Stimulated activated CD4-positive, alpha-beta T cell treated with anti-CD3 and anti-CD28 coated beads, Interleukin-4, amount 100 ng/mL, for 1 hour (primary cell): ENCODE measurements around the gene GULP1.
"Not testable (repeated sequence)": the region's sequence is repeated elsewhere in the genome, so short reads cannot be mapped to it uniquely, and the experiment has no call there.

Experiments used
- DNase-seq: peaks from one replicate; pipeline ENCODE4 v3.0.0-alpha.2; 2020

The GULP1 gene

DNA sequence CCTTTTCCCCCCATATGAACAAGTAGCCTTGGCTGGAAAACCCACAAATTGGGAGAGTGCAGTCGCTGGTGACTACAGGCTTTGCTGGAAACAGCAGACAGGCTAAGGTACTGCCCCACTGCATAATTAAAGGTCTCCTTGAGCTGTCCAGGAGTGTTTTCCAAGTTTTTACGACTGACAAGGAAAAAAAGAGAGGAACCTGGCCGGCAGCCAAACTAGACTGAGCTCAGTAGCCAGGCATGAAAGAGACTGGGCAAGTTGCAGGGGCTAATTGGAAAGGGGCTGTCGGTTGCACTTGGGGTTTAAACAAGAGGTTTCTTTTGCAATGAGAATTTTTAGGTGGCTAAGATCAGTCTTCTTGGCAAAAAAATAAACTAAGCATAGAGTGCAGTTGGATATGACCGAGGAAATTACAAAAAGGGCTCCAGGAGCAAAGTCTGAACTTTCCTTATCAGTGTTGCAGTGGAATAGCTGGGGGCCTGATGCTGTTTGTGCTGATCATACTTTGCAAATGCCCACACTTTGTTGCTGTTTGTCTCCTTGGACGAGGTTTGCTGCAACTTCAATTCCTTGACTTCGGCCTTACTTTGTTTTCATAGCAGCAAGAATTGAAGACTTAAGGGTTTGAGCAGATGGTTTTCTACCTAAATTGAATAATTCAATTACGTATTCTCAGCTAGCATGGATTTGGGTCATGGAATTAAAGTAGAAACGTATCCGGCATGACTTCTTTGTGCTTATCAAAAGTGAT lies 2.1 kb downstream of the GULP1 start:
- DNase-seq = no peak

DNA sequence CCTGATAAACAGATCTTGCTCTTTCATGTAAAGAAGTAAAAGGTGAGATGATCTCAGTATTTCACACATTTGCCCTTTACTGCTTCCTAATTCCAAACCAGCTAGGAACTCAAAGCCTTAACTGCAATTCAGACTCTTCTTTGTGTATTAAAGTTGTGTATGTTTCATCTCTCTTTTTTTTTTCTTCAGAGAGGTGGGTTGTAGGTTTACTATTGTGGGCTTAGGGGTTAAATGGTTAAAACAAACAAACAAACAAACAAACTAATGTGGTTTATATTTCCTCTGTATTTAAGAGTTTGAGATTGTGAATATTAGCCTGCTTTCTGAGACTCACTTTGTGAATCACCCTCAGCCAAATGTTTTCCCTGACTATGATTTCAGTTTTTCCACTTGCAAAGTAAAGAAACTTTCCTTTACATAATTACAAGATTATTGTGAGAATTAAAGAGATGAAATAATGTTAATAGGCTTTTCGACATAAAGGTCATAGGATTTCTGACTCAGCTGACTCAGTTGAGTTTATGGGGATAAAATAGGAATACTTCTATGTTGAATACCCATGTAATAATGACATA lies 2.8 kb downstream of the GULP1 start:
- no peak for DNase-seq

DNA sequence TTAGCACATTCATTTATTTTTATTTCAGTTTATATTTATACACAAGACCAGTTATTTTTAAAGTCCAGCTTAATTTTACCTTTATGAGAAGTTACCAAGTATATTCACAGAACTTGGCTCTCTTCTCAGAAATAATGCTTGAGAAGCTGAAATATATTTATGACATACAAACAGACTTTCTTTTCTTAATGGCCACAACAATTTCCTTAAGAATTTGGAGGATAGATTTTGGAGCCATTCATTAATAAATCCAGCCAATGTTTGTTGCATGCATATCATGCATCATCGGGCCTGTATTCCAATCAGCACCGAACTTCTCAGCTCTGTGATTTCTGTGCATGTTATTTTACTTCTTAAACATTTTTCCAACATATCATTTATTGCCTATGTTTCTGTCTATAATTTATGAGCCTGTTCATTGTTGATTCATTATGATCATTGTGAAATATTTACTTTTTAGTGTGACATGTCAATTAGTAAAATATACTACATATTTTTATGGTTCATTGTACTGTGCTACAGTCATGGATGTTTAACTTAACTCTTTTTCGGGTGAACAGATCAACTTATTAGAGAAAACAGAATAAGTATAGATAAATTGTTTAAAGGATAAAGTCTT lies 3.5 kb downstream of the GULP1 start:
- no peak for DNase-seq

DNA sequence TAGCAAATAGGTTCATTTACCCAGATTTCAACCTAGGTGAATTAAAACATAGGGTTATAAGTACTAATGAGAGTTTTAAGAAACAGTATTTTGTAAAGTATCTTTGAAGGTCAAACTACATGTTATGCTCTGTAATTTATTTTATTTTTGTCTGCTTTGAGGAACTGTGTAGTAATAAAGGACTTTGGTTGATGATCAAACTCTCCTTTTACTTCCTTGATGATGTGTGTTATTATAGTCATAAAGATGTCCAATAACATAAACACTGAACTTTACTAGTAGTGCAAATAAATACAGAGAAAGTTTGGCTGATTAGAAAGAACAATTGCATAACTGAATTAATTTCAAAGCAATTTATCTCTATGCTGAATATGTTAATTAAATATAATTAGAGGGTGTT lies 6.3 kb downstream of the GULP1 start:
- DNase-seq = no peak

DNA sequence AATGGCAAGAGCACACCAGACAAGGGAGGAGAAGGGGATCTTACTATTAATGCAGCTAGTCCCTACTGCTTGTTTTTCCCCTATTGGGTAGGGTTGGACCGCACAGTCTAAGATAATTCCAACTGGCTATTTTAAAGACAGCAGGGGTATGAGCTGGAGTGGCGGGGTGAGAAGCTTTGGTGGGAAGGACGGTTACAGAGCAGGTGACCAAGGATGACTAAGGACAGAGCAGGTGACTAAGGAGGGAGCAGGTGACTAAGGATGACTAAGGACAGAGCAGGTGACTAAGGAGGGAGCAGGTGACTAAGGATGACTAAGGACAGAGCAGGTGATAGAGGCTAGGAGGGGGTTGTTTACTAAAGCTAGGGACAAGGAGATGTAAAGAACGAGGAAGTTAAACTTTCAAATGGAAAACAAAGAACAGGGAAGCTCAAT lies 7.3 kb downstream of the GULP1 start:
- DNase-seq = not testable (repeated sequence)

DNA sequence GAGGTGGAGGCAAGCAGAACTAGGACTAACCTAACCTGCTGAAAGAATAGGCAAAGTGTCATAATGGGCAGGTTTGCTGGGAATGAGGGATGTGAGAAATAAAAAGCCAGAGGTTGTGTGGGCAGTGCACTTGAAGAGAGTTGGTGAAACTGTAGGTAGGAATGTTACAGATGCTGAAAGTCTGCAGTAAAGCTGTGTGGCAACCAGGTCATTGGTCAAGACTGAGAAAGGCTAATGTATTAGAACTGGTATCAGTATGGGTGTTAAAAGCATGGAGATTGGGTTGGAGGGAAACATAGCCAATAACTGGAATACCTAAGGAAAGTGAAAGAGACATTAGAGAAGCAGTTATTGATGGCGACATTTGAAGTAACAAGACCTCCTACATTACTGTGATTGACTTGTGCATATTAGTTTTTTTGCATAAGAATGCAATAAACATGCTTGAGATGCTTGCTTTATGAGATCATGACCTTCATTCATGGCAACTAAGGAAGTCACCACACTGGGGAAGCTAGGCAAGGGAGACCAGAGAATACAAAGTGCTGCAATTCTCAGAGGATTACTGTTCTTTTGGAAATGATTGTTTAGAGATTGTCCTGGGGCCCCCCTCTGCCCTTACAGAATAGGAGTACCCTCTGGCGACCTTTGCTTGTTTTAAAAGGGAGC lies 11.8 kb downstream of the GULP1 start:
- DNase-seq = no peak

DNA sequence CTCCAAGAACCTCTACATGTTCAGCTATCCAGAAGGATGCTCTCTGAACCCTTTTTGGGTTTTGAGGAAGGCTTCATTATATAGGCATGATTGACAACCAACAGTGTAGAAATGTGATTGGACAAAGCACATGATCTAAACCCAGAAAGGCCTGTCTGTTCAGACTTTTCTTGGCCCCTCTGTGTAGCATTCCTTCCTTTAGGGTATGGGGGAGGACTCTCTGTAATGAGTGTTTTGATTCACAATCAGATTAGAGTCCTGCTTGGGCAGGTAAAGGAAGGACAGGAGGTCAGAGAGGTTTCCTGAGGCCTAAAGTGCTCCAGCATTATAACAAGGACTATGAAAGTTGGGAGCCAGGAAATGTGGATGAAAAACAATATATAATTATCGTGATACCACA lies 13.6 kb downstream of the GULP1 start:
- DNase-seq = no peak

DNA sequence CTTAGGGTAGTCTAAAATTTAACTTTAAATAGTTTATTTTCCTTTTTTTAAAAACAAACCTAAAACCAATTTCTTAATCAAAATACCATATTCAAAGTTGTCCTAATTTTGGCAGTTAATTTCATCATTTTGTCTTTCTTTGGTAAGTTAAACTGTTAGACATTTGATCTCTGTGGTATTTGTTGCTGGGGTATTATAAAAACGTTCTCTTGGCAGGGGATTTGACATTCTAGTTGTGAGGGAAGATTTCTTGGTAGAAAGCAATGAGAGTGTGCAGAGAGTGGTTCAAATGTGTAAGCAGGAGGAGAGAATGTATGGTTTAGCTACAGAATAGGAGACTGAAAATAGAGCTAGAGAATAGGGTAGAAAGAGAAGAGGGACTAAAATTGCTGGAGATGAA lies 14.6 kb downstream of the GULP1 start:
- DNase-seq = no peak

DNA sequence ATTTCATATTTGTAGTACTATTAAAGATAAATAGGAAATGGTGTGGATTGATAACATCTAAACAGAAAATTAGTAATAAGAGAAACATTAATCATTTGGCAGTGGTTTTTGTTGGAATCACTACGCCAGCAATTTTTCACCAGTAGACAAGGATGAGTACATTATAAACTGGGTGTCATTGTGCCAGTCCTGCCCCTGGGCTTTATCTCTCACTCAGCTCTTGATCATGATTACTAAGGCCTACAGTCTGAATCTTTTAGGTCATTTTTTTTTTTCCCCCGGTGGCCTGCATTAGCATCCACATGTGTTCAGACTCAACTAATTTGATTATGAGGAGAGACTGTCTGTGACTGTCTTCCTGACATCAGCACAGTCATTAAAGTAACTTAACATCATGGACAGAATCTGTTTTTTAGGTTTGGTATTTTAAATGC lies 16.2 kb downstream of the GULP1 start:
- no peak for DNase-seq

DNA sequence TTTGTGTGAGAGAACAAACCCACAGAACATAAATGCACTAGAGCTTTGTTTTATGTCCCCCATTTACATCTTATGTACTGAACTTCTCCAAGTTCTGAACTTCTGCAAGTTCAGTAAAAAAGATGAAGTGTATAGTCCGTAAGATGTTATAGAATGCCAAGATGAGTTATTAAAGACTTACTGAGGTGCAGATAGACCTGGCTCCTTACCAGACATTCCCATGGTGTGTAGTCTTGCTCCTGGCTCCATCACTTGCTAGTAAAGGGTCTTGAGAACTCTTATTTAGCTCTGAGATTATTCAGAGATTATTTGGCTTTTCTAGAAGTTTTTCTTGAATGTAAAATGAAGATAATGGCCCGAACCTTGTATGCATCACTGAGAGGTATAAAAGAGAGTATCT lies 16.8 kb downstream of the GULP1 start:
- DNase-seq = no peak

DNA sequence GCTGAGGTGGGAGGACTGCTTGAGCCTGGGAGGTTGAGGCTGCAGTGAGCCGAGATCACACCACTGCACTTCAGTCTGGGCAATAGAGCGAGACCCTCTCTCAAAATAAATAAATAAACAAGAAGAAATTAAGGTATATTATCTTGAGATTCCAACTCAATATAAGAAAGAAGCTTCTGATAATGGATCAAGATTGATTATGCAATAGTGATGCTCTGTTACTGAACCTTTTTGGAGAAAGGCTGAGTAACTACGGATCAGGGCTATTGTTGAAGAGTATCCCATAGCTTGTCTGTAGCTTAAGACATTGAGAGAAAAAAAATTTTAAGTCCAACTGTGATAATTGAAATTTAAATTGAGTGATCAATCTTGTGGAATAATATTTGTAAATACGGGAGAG lies 17.7 kb downstream of the GULP1 start:
- no peak for DNase-seq

DNA sequence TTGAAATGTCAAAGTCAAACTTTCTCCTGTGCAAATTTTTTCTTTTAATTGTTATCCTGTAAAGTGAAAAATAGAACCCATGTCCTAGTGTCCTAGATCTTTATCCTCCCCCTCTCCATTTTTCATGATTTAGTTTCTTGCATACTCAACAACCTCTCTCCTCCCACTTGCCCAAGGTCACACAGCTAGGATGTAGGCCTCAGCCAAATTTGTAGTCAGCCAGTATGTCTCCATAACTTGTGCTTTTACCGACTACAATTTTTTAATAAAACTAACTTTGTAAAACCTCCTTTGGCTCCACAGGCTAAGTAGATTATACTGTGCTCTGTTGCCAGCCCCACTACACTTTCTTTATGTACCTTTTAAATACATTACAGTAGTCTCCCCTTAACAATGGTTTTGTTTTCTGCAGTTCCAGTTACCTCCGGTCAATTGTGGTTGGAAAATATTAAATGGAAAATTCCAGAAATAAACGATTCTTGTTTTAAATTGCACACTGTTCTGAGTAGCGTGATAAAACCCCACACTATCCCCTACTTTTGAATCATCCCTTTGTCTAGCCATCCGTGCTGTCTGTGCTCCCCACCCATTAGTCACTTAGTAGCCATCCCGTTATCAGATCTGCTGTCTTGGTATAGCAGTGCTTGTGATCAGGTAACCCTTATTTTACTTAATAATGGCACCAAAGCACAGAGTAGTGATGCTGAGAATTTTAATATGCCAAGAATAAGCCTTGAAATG lies 22.8 kb downstream of the GULP1 start:
- no peak for DNase-seq

DNA sequence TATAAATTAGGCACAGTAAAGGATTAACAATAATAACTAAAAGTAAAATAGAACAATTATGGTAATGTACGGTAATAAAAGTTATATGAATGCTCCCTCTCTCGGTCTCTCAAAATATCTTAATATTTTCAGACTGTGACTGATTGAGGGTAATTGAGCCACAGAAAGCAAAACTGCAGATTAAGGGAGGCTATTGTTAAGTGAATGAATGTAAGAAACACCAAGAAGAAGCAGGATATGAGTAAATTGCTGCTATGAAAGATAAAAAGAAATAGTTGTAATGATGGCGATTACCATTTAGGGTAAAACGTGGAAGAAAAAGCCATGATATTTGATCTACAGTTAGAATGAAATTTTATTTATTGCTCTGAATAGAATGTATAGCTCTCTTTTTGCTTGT lies 24.1 kb downstream of the GULP1 start:
- no peak for DNase-seq

DNA sequence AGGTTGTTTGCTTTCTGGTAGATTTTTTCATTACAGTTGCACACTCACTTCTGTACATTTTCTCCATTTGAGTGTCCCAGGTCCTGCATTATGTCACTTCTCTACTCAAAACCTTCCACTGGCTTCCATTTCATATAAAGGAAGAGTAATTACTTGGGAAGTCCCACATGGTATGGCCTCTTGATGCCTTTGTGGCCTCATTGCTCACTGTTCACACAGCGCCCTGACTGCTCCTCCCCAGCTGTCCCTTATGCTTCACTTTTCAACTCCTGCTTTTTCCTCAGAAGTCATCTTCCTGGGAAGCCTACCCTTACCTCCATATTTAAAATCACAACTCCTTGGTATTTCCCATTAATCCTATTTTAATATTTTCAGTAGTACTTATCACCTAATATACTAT lies 24.7 kb downstream of the GULP1 start:
- no peak for DNase-seq

DNA sequence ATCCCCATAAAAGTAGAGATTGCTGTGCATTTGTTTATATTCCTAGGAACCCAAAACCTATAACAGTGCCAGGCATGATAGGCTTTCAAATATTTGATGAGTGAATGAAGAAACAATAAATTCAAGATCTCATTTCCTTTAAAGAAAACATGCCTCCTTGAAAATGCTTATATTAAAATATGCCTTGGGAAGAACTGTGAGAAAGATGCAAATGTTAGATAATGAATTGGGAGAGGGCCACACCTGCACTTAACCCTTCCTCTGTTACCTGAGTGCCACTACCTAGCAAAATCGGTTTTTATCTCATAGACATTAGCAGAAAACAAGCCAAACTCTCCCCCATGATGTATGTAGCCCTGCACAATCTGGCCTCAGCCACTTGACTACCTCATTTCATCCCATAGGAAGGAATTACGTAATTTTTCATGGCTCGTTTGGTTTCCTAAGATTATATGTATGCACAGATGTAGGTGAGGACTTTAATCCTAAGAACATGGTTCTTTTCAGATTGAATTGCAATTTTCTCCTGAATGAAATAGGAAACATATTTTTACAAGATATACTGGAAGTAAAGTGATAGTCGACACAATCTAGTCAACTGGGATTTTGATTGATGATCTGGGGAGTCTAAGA lies 25.2 kb downstream of the GULP1 start:
- no peak for DNase-seq

DNA sequence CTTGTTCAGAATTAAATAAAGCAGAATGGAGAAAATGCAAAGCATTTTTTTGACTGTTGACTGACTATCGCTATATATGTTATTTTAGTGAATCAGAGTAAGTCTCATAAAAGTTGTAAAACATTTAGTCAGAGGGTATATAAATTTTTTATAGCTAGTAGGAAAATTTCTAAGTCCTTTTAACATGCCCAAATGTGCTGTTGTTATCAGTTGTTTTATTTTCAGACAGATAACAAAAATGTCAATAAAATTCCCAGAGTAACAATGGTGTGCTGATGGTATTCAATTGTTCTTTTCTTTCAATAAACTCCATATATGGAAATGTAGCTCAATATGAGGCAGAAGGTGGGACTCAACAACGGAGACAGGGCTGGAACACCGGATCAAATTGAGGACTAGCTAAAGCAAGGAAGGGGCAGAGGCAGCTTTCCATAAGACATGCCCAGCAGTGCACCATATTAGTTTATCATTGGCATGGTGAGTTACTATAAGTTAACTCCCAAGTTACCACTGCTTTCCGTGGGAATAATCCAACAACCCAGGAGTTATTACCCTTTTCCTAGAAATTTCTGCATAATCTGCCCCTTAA lies 26.6 kb downstream of the GULP1 start:
- DNase-seq = no peak

DNA sequence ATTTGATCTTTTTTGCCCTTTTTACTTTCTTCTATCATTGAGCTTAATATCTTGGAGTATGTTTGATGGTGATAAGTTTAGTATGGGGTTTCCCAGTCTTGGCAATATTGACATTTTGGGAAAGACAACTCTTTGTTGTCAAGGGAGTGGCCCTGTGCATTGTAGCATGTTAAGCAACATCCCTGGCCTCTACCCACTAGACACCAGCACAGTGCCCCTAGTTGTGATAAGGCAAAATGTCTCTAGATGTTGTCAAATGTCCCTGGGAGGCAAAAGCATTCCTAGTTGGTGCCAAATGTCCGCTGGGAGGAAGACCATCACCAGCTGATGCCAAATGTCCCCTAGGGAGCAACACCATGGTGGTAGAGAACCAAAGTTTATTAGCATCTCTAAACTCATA lies 28.2 kb downstream of the GULP1 start:
- DNase-seq = no peak

DNA sequence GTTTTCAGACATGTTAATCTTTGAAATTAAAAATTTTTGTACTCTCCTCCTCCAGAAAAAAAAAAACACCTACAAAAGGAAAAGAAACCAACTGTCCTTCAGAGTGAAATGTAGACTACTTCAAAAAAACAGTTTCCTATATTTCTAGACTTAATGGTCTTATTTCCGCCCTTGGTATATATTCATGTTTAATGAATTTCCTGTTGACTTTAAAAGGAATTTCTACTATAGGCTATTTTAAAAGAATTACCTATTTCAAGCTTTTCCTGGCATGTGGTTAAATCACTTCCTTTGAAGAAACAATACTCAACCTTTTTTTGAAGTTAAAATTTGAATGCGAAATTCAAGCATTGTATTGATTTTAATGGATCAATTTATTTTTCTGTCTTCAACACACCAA lies 29.2 kb downstream of the GULP1 start:
- DNase-seq = no peak

DNA sequence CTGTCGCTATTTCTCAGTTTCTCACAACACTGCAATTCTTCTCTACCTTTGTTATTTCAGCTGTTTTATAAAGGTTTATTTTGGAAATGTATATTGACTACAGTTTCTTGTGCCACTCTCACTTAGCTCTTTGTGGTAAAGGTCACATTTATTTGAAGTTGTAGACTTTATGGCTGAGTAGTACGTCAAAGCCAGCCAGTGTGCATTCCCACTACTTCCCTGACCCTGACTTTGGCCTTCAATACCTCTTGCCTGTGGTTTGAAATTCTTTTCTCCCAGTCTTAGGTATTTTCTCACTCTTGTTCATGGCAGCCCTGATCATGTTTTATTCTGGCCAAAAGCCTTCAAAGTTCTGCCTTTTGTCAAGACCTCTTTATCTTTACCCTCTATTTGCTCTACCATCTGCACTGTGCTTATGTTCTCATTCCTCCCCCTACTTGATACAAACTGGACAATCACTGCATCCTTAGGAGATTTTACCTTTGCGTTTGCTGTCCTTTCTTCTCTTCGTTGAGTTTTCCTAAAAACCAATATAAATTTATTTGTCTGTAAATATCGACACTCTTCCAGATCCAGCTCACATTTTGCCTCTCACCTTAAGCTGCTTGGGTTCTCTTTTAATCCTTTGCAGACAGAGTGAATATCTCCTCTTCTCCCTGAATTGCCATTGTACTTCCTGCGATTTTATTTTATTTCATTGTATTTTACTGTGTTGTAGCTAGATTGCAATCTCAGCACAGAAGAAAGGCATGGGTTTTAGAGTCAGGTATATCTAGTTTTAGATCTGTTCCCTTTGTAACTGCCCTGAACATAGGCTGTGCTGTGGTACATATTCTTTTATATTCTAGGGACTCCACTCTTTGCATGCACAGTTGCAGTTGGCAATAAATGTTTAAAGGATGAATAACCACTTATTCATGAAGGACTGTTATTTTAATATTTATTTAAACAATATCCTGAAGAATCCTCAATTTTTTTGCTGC lies 31.2 kb downstream of the GULP1 start:
- DNase-seq = no peak

DNA sequence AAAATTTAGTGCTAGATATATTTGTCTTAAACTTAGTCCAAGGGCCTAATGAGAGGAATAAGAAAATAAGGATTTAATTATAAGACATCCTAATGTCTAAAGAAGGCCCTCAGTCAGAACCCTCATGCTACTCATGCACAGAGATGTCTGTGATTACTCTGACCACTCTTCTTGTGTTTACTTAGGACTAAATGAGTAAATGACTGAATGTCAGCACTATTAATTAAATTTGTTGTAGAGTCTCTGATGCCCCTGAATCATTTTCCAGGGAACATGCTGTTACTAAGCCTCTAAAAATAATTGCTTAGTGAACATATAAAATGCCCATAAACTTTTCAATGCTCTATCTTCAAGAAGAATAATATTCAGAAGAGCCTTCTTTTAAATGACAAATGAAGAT lies 32.4 kb downstream of the GULP1 start:
- no peak for DNase-seq

DNA sequence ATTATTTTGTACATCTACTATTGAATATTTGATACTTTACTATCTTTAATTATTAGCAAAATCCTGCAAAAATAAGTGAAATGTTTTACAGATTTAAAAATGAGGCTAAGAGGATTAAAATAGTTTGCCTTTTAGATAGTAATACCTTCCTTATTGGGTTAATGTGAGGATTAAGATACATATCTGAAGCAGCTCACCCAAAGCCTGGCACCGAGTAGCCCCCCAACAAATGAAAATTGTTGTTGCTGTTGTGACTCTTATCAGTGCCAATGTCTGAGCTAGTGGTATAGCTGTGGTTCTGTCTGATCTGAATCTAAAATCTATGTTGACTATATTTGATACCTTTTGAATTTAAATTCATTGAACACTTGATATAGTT lies 34.6 kb downstream of the GULP1 start:
- DNase-seq = no peak
